Measurements from ENCODE around the gene SMPD1.

The SMPD1 gene

GRCh38 chr11:6404342-6405051 lies 14.2 kb downstream of the SMPD1 start:
- DNase-seq (ENCODE audit: insufficient read length) (no peak), FAIRE-seq (peak; percentile 27)
- TF ChIP-seq POLR2AphosphoS5 (IDR thresholded peaks at IDR 0.05; ENCODE audit: low read depth, low read length) = no peak
- TF ChIP-seq TAF1 (IDR thresholded peaks at IDR 0.05; ENCODE audit: borderline replicate concordance, low read depth, low read length) = no peak
- TF ChIP-seq POLR2A (IDR thresholded peaks at IDR 0.05; ENCODE audit: low read depth, low read length) = no peak

DNA sequence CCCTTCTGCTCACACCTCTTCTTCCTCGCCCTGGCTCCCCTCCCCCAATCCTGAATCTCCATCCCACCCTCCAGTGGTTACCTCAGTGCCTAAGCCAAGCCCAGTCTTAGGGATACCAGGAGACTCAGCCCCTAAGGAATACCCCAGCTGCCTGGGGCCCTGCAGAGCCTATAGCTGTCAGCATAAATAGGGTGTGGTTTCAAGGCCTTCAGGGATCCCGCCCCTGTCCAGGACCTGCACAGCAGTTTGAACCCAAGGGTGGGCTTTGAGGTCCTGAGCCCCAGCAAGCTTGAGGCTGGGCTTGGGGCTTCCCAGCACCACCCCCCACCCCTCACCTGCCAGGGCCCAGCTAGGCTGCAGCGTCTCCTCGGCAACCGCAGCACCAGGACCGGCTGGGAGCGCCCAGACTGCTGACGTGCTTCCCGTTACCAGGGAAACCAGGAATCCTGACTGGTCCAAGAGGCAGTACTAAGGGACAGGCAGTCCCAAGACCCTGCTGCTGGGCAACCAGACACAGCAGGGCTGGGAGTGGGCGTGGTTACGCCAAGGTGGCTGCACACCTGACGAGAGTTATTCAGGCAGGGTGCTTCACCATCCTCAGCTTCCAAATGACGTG lies 14.9 kb downstream of the SMPD1 start:
- TF ChIP-seq POLR2AphosphoS5 (IDR thresholded peaks at IDR 0.05; ENCODE audit: low read depth, low read length) = no peak
- TF ChIP-seq POLR2A (IDR thresholded peaks at IDR 0.05; ENCODE audit: low read depth, low read length) = no peak
- no peak for TF ChIP-seq TAF1 (IDR thresholded peaks at IDR 0.05; ENCODE audit: borderline replicate concordance, low read depth, low read length)
- FAIRE-seq (no peak), DNase-seq (ENCODE audit: insufficient read length) (no peak)

DNA sequence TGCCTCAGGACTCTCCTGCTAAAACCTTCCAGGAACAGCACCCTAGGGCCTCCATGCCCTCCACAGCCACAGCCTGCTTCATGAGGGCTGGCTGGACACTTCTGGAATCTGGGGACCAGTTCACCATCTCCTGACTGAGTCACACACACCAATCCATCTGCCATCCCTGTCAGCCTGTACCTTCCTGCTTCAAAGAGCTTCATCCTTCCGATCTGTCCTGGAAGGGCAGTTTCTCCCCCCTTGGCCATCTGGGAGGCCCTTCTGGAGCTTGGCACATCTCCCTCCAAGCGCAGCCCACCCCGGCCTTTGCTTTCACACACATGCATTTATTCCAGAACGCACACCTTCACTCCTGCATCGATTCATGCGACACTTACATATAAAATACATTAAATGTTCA lies 15.6 kb downstream of the SMPD1 start:
- no peak for FAIRE-seq
- no peak for DNase-seq (ENCODE audit: insufficient read length)
- TF ChIP-seq TAF1 (IDR thresholded peaks at IDR 0.05; ENCODE audit: borderline replicate concordance, low read depth, low read length) = no peak
- no peak for TF ChIP-seq POLR2A (IDR thresholded peaks at IDR 0.05; ENCODE audit: low read depth, low read length)
- TF ChIP-seq POLR2AphosphoS5 (IDR thresholded peaks at IDR 0.05; ENCODE audit: low read depth, low read length) = no peak

GRCh38 chr11:6406370-6406769 lies 16.1 kb downstream of the SMPD1 start:
- no peak for DNase-seq (ENCODE audit: insufficient read length)
- no peak for TF ChIP-seq POLR2AphosphoS5 (IDR thresholded peaks at IDR 0.05; ENCODE audit: low read depth, low read length)
- no peak for TF ChIP-seq TAF1 (IDR thresholded peaks at IDR 0.05; ENCODE audit: borderline replicate concordance, low read depth, low read length)
- no peak for TF ChIP-seq POLR2A (IDR thresholded peaks at IDR 0.05; ENCODE audit: low read depth, low read length)
- no peak for FAIRE-seq

- FAIRE-seq (no peak), DNase-seq (ENCODE audit: insufficient read length) (no peak)
- TF ChIP-seq POLR2AphosphoS5 (IDR thresholded peaks at IDR 0.05; ENCODE audit: low read depth, low read length) (no peak), TAF1 (IDR thresholded peaks at IDR 0.05; ENCODE audit: borderline replicate concordance, low read depth, low read length) (no peak), POLR2A (IDR thresholded peaks at IDR 0.05; ENCODE audit: low read depth, low read length) (no peak)
Observed at GRCh38 chr11:6410695-6411430, 20.6 kb downstream of the SMPD1 start.

DNA sequence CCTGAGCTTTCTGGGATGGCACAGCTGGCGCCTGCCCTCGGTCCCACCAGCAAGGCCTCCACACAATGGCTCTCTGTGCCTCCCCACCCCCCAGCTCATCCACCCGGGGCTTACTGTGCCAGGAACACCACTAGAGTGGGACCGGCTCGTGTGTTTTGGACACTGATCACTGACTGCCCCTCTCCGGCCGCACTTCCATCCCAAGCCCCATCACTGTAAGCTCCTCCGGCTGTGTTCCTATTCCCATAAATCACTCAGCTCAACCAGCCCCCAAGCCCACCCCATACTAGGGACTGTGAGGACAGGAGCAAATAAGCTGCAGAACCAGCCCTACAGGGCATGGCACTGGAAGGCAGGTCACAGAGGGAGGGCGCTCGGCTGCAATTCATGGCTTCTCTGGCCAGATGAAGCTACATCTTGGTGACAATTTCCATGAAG lies 21.3 kb downstream of the SMPD1 start:
- DNase-seq (ENCODE audit: insufficient read length) (no peak), FAIRE-seq (no peak)
- TF ChIP-seq POLR2AphosphoS5 (IDR thresholded peaks at IDR 0.05; ENCODE audit: low read depth, low read length) (no peak), POLR2A (IDR thresholded peaks at IDR 0.05; ENCODE audit: low read depth, low read length) (no peak), TAF1 (IDR thresholded peaks at IDR 0.05; ENCODE audit: borderline replicate concordance, low read depth, low read length) (no peak)

GRCh38 chr11:6413791-6414201 lies 23.5 kb downstream of the SMPD1 start:
- FAIRE-seq (no peak), DNase-seq (ENCODE audit: insufficient read length) (no peak)
- no peak for TF ChIP-seq POLR2A (IDR thresholded peaks at IDR 0.05; ENCODE audit: low read depth, low read length)
- TF ChIP-seq POLR2AphosphoS5 (IDR thresholded peaks at IDR 0.05; ENCODE audit: low read depth, low read length) = no peak
- no peak for TF ChIP-seq TAF1 (IDR thresholded peaks at IDR 0.05; ENCODE audit: borderline replicate concordance, low read depth, low read length)

DNA sequence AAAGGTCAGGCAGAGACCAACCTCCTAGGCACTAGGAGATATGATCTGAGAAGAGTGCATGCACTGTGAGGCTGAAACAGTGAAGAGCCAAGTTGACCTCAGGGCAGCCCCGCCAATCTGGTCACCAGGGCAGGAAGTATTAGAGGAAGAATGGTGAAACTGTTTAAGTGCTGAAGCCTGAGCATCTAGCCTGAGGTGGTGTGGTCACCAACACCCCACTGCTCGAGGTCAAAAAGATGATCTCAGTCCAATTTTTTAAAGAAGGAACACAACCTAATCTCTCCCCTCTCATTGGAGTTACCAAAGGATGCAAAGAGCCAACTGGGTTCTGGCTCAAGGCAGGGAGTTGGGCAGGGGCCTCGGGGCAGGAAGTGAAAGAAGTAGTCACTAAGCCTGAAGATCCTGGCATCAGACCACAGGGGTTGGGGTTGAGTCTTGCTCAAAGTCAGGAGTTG lies 24.6 kb downstream of the SMPD1 start:
- TF ChIP-seq POLR2AphosphoS5 (IDR thresholded peaks at IDR 0.05; ENCODE audit: low read depth, low read length) = no peak
- TF ChIP-seq POLR2A (IDR thresholded peaks at IDR 0.05; ENCODE audit: low read depth, low read length) = no peak
- no peak for TF ChIP-seq TAF1 (IDR thresholded peaks at IDR 0.05; ENCODE audit: borderline replicate concordance, low read depth, low read length)
- DNase-seq (ENCODE audit: insufficient read length) = no peak
- peak; percentile 93 for FAIRE-seq

GRCh38 chr11:6415797-6416196 lies 25.5 kb downstream of the SMPD1 start:
- no peak for FAIRE-seq
- no peak for TF ChIP-seq POLR2AphosphoS5 (IDR thresholded peaks at IDR 0.05; ENCODE audit: low read depth, low read length)
- TF ChIP-seq TAF1 (IDR thresholded peaks at IDR 0.05; ENCODE audit: borderline replicate concordance, low read depth, low read length) = no peak
- no peak for TF ChIP-seq POLR2A (IDR thresholded peaks at IDR 0.05; ENCODE audit: low read depth, low read length)
- no peak for DNase-seq (ENCODE audit: insufficient read length)

- DNase-seq (ENCODE audit: insufficient read length) (no peak), FAIRE-seq (peak; percentile 54)
- TF ChIP-seq POLR2A (IDR thresholded peaks at IDR 0.05; ENCODE audit: low read depth, low read length) = no peak
- TF ChIP-seq TAF1 (IDR thresholded peaks at IDR 0.05; ENCODE audit: borderline replicate concordance, low read depth, low read length) = no peak
- no peak for TF ChIP-seq POLR2AphosphoS5 (IDR thresholded peaks at IDR 0.05; ENCODE audit: low read depth, low read length)
Observed at GRCh38 chr11:6417907-6418556, 27.8 kb downstream of the SMPD1 start.

- no peak for TF ChIP-seq TAF1 (IDR thresholded peaks at IDR 0.05; ENCODE audit: borderline replicate concordance, low read depth, low read length)
- no peak for TF ChIP-seq POLR2AphosphoS5 (IDR thresholded peaks at IDR 0.05; ENCODE audit: low read depth, low read length)
- no peak for TF ChIP-seq POLR2A (IDR thresholded peaks at IDR 0.05; ENCODE audit: low read depth, low read length)
- FAIRE-seq (no peak), DNase-seq (ENCODE audit: insufficient read length) (no peak)
Observed at GRCh38 chr11:6418557-6419008, 28.3 kb downstream of the SMPD1 start.
